Endothelial cell of umbilical vein (primary cell): ENCODE results near the gene CCDC28A.

ENCODE experiments used
- EZH2 ChIP-seq: IDR thresholded peaks from 2 replicates; pipeline ENCODE4 v1.6.1; 2012; ENCODE audit warnings: borderline replicate concordance, low read depth, mild to moderate bottlenecking, moderate library complexity, low read length, inconsistent platforms; ENCODE audit not compliant: severe bottlenecking
- FOS ChIP-seq: IDR thresholded peaks from 2 replicates; pipeline ENCODE4 v1.6.1; 2011; ENCODE audit warnings: mild to moderate bottlenecking, low read length, moderate library complexity, borderline replicate concordance; ENCODE audit not compliant: insufficient read depth
- MYC ChIP-seq: IDR thresholded peaks from one replicate; pipeline ENCODE4 v1.6.1; 2011; ENCODE audit warnings: mild to moderate bottlenecking, low read depth, low read length
- POLR2A ChIP-seq: IDR thresholded peaks from 2 replicates; pipeline ENCODE4 v1.6.1; 2012; ENCODE audit warnings: low read depth, mild to moderate bottlenecking, control low read depth, low read length
- TF ChIP-seq, protein P1 (sequence below), 2 donors: IDR thresholded peaks; 1 replicate in 1 of 2; 2 replicates in 1 of 2; pipeline ENCODE4 v1.5.1; 2011; ENCODE audit warnings: low read length in 2 of 2, mild to moderate bottlenecking in 2 of 2, moderate library complexity in 2 of 2, control low read depth in 1 of 2, inconsistent platforms in 1 of 2, low read depth in 1 of 2; ENCODE audit not compliant: insufficient read depth in 1 of 2; ENCODE audit errors: extremely low read depth in 1 of 2
- TF ChIP-seq, protein P2 (sequence below): IDR thresholded peaks from 2 replicates; pipeline ENCODE4 v1.6.1; 2011; ENCODE audit not compliant: insufficient read depth, insufficient read length

DNA sequence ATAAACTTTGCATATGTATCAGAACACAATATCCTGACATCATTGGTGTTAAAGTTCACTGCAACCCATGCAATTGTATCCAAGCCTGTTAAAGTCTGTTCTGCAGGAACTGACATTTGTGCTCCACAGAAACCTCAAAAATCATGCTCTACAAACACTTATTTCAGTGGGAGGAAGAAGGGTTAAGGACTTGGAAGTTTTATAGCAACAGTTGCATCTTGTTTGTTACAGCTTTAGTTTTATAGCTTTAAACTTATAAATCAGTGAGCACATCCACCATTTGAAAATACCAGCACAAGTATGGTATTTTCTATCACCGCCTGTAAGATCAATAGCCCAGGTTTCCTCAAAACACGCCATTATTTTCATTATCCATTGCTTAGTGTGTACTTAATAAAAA is 23.2 kb downstream of the CCDC28A start:
- TF ChIP-seq, protein P1, sequence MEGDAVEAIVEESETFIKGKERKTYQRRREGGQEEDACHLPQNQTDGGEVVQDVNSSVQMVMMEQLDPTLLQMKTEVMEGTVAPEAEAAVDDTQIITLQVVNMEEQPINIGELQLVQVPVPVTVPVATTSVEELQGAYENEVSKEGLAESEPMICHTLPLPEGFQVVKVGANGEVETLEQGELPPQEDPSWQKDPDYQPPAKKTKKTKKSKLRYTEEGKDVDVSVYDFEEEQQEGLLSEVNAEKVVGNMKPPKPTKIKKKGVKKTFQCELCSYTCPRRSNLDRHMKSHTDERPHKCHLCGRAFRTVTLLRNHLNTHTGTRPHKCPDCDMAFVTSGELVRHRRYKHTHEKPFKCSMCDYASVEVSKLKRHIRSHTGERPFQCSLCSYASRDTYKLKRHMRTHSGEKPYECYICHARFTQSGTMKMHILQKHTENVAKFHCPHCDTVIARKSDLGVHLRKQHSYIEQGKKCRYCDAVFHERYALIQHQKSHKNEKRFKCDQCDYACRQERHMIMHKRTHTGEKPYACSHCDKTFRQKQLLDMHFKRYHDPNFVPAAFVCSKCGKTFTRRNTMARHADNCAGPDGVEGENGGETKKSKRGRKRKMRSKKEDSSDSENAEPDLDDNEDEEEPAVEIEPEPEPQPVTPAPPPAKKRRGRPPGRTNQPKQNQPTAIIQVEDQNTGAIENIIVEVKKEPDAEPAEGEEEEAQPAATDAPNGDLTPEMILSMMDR (IDR thresholded peaks at IDR 0.05; ENCODE audit: extremely low read depth in 1 of 2, insufficient read depth in 1 of 2, low read depth in 1 of 2, low read length in 2 of 2), result no peak
- TF ChIP-seq POLR2A (no peak), EZH2 (no peak), FOS (no peak), MYC (no peak)
- TF ChIP-seq, protein P2, sequence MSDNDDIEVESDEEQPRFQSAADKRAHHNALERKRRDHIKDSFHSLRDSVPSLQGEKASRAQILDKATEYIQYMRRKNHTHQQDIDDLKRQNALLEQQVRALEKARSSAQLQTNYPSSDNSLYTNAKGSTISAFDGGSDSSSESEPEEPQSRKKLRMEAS, result no peak
